Measurements from ENCODE around the gene ANLN.

The ANLN gene

GRCh38 chr7:36390199-36391090, 783 bp downstream of the ANLN start:
- peak overlapping the region; percentile 96 for H3K4me3 ChIP-seq (ENCODE audit: low read depth, low read length)
- no peak for TF ChIP-seq CTCF (IDR thresholded peaks at IDR 0.05; ENCODE audit: control insufficient read depth, extremely low read depth, insufficient read depth)
- DNase-seq (ENCODE audit: low read depth): peak; percentile 54

- TF ChIP-seq CTCF (IDR thresholded peaks at IDR 0.05; ENCODE audit: control insufficient read depth, extremely low read depth, insufficient read depth): no peak
- DNase-seq (ENCODE audit: low read depth): no peak
- H3K4me3 ChIP-seq (ENCODE audit: low read depth, low read length): peak overlapping the region; percentile 96
These were observed 2.0 kb downstream of the ANLN start for GRCh38 chr7:36391436-36392198.

- no peak for TF ChIP-seq CTCF (IDR thresholded peaks at IDR 0.05; ENCODE audit: control insufficient read depth, extremely low read depth, insufficient read depth)
- no peak overlapping the region for H3K4me3 ChIP-seq (ENCODE audit: low read depth, low read length)
- no peak for DNase-seq (ENCODE audit: low read depth)
These were observed 4.2 kb downstream of the ANLN start for GRCh38 chr7:36393826-36394225.

- no peak for TF ChIP-seq CTCF (IDR thresholded peaks at IDR 0.05; ENCODE audit: control insufficient read depth, extremely low read depth, insufficient read depth)
These were observed 5.7 kb downstream of the ANLN start for GRCh38 chr7:36395171-36395894.

GRCh38 chr7:36396150-36396549, 6.5 kb downstream of the ANLN start:
- no peak overlapping the region for H3K4me3 ChIP-seq (ENCODE audit: low read depth, low read length)
- no peak for DNase-seq (ENCODE audit: low read depth)
- no peak for TF ChIP-seq CTCF (IDR thresholded peaks at IDR 0.05; ENCODE audit: control insufficient read depth, extremely low read depth, insufficient read depth)

More at GRCh38 chr7:36395171-36395894, 5.7 kb downstream of the ANLN start:
- no peak for DNase-seq (ENCODE audit: low read depth)
- no peak overlapping the region for H3K4me3 ChIP-seq (ENCODE audit: low read depth, low read length)

- no peak overlapping the region for H3K4me3 ChIP-seq (ENCODE audit: low read depth, low read length)
- TF ChIP-seq CTCF (IDR thresholded peaks at IDR 0.05; ENCODE audit: control insufficient read depth, extremely low read depth, insufficient read depth): no peak
- no peak for DNase-seq (ENCODE audit: low read depth)
These were observed 10.4 kb downstream of the ANLN start for GRCh38 chr7:36400036-36400435.

Measured in LNCaP clone FGC (cell line).